Measurements from ENCODE around the gene YEATS2.
"Not testable (repeated sequence)": the region's sequence is repeated elsewhere in the genome, so short reads cannot be mapped to it uniquely, and the experiment has no call there.

YEATS2 gene

GRCh38 chr3:183697610-183698317, at the start of gene YEATS2:
YEATS2 (plus strand) TSS chr3:183697797; CDS start chr3:183715163, 17,366 bp downstream.
- DNase-seq: peak; percentile 34

- DNase-seq: no peak
Observed at GRCh38 chr3:183650554-183650953, 47.0 kb upstream of the YEATS2 start.

- DNase-seq: no peak
Observed at GRCh38 chr3:183653209-183654064, 44.2 kb upstream of the YEATS2 start.

GRCh38 chr3:183654727-183655126, 42.9 kb upstream of the YEATS2 start:
- no peak for DNase-seq

- DNase-seq: no peak
Observed at GRCh38 chr3:183662099-183662498, 35.5 kb upstream of the YEATS2 start.

GRCh38 chr3:183664913-183665381, 32.6 kb upstream of the YEATS2 start:
- no peak for DNase-seq

- DNase-seq: no peak
Observed at GRCh38 chr3:183680061-183680460, 17.5 kb upstream of the YEATS2 start.

GRCh38 chr3:183687705-183688104, 9.9 kb upstream of the YEATS2 start:
- no peak for DNase-seq

- no peak for DNase-seq
Observed at GRCh38 chr3:183688874-183689273, 8.7 kb upstream of the YEATS2 start.

GRCh38 chr3:183689621-183690020, 8.0 kb upstream of the YEATS2 start:
- DNase-seq: not testable (repeated sequence)

GRCh38 chr3:183690402-183690995, 7.1 kb upstream of the YEATS2 start:
- DNase-seq: no peak

- no peak for DNase-seq
Observed at GRCh38 chr3:183692436-183692835, 5.2 kb upstream of the YEATS2 start.

GRCh38 chr3:183695569-183696364, 1.8 kb upstream of the YEATS2 start:
- no peak for DNase-seq

GRCh38 chr3:183697123-183697609, 431 bp upstream of the YEATS2 start:
- no peak for DNase-seq

GRCh38 chr3:183698318-183698751, 738 bp downstream of the YEATS2 start:
- DNase-seq: no peak

GRCh38 chr3:183698756-183699155, 1.2 kb downstream of the YEATS2 start:
- no peak for DNase-seq

GRCh38 chr3:183699238-183699947, 1.8 kb downstream of the YEATS2 start:
- DNase-seq: no peak

- DNase-seq: no peak
Observed at GRCh38 chr3:183701744-183702143, 4.1 kb downstream of the YEATS2 start.

GRCh38 chr3:183703892-183704291, 6.3 kb downstream of the YEATS2 start:
- not testable (repeated sequence) for DNase-seq

GRCh38 chr3:183710231-183710630, 12.6 kb downstream of the YEATS2 start:
- no peak for DNase-seq

GRCh38 chr3:183711516-183711915, 13.9 kb downstream of the YEATS2 start:
- DNase-seq: no peak

- DNase-seq: no peak
Observed at GRCh38 chr3:183714622-183715021, 17.0 kb downstream of the YEATS2 start.

Measured in NCI-H2029 (cell line).